Parathyroid adenoma (tissue), 2 donors: Measurements from ENCODE around the gene SCEL.
"Not testable (repeated sequence)": the region's sequence is repeated elsewhere in the genome, so short reads cannot be mapped to it uniquely, and the experiment has no call there.

Source experiments
- H2AFZ ChIP-seq: fragments of 300-600 bp; sonication (generic); one replicate; pipeline ENCODE4 v1.7.0; 2017; ENCODE audit warnings: antibody characterized with exemption, mild to moderate bottlenecking
- H3K27ac ChIP-seq: fragments of 300-600 bp; sonication (generic); one replicate; pipeline ENCODE4 v1.7.0; 2017
- H3K27me3 ChIP-seq: fragments of 300-600 bp; sonication (generic); one replicate; pipeline ENCODE4 v1.7.0; 2017; ENCODE audit warnings: low read length; ENCODE audit not compliant: control insufficient read depth, insufficient read depth
- H3K36me3 ChIP-seq: fragments of 300-600 bp; sonication (generic); one replicate; pipeline ENCODE4 v1.7.0; 2017; ENCODE audit warnings: low read length; ENCODE audit not compliant: control insufficient read depth, insufficient read depth
- H3K4me1 ChIP-seq: fragments of 300-600 bp; sonication (generic); one replicate; pipeline ENCODE4 v1.7.0; 2017; ENCODE audit warnings: control low read depth
- H3K4me2 ChIP-seq: fragments of 300-600 bp; sonication (generic); one replicate; pipeline ENCODE4 v1.7.0; 2017; ENCODE audit warnings: low read length
- H3K4me3 ChIP-seq: fragments of 300-600 bp; sonication (generic); one replicate; pipeline ENCODE4 v1.7.0; 2017; ENCODE audit warnings: low read depth, low read length
- H3K79me2 ChIP-seq: fragments of 300-600 bp; sonication (generic); one replicate; pipeline ENCODE4 v1.7.0; 2017; ENCODE audit warnings: control low read depth
- H3K9ac ChIP-seq: fragments of 300-600 bp; sonication (generic); one replicate; pipeline ENCODE4 v1.7.0; 2017; ENCODE audit warnings: mild to moderate bottlenecking
- H3K9me3 ChIP-seq: fragments of 300-600 bp; sonication (generic); one replicate; pipeline ENCODE4 v1.7.0; 2017; ENCODE audit warnings: low read length; ENCODE audit not compliant: control insufficient read depth
- TF ChIP-seq, protein P1 (sequence below): fragments of 300-600 bp; sonication (generic); IDR thresholded peaks from one replicate; pipeline ENCODE4 v1.7.0; 2017; ENCODE audit warnings: antibody characterized with exemption, mild to moderate bottlenecking
- donor health status: primary hyperparathyroidism.

Gene SCEL

DNA sequence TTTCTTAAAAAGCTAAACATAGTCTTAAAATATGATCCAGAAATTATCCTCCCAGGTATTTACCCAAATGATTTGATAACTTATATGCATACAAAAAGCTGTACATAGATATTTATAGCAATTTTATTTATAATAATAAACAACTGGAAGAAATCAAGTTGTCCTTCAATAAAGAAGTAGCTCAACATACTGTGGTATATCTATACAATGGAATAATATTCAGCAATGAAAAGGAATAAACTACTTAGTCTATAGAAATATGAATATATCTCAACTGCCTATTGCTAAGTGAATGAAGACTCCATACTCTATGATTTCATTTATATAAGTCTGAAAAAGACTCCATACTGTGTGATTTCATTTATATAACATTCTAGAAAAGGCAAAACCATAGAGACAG lies 114.9 kb downstream of the SCEL start:
- no peak overlapping the region for H3K4me2 ChIP-seq
- no peaks in the 10 kb centered on the region for H3K79me2 ChIP-seq
- H2AFZ ChIP-seq: no peak overlapping the region
- H3K4me3 ChIP-seq: no peak overlapping the region
- no peak overlapping the region for H3K9ac ChIP-seq
- H3K4me1 ChIP-seq: no peaks in the 10 kb centered on the region
- H3K36me3 ChIP-seq: no peaks in the 10 kb centered on the region
- H3K27ac ChIP-seq: no peak overlapping the region
- no peaks in the 10 kb centered on the region for H3K27me3 ChIP-seq
- no peaks in the 10 kb centered on the region for H3K9me3 ChIP-seq
- TF ChIP-seq, protein P1, sequence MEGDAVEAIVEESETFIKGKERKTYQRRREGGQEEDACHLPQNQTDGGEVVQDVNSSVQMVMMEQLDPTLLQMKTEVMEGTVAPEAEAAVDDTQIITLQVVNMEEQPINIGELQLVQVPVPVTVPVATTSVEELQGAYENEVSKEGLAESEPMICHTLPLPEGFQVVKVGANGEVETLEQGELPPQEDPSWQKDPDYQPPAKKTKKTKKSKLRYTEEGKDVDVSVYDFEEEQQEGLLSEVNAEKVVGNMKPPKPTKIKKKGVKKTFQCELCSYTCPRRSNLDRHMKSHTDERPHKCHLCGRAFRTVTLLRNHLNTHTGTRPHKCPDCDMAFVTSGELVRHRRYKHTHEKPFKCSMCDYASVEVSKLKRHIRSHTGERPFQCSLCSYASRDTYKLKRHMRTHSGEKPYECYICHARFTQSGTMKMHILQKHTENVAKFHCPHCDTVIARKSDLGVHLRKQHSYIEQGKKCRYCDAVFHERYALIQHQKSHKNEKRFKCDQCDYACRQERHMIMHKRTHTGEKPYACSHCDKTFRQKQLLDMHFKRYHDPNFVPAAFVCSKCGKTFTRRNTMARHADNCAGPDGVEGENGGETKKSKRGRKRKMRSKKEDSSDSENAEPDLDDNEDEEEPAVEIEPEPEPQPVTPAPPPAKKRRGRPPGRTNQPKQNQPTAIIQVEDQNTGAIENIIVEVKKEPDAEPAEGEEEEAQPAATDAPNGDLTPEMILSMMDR: no peak

DNA sequence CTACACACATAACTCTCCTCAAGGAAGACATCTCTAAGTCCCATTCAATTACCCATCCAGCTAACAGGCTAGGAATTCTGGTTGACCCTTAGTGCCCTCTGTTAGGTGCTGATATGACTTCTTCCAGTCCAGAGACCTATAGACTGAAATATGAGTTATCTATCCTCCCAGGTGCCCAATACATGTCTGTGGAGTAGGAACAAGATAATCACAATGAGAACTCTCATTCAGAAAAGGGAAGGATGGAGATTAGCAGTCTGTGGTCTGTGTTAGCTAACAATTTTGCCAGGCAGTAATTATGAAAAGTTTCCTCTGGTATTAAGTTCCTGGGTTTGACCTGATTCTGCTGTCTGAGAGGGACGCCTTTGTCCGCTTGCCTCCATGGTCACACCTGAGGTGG lies 117.8 kb downstream of the SCEL start:
- H3K4me2 ChIP-seq: no peak overlapping the region
- no peaks in the 10 kb centered on the region for H3K79me2 ChIP-seq
- H3K36me3 ChIP-seq: no peaks in the 10 kb centered on the region
- H3K9me3 ChIP-seq: no peaks in the 10 kb centered on the region
- no peak overlapping the region for H3K9ac ChIP-seq
- H3K4me1 ChIP-seq: no peaks in the 10 kb centered on the region
- TF ChIP-seq, protein P1: no peak
- H3K27me3 ChIP-seq: no peaks in the 10 kb centered on the region
- no peak overlapping the region for H3K4me3 ChIP-seq
- H2AFZ ChIP-seq: no peak overlapping the region
- H3K27ac ChIP-seq: no peak overlapping the region

DNA sequence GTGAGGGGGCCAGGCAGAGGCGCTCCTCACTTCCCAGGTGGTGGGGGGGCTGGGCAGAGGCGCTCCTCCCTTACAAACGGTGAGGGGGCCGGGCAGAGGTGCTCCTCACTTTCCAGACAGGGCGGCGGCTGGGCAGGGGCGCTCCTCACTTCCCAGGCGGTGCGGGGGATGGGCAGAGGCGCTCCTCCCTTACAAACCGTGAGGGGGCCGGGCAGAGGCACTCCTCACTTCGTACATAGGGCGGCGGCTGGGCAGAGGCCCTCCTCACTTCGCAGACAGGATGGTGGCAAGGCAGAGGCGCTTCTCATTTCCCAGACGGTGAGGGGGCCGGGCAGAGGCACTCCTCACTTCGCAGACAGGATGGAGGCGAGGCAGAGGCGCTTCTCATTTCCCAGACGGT lies 124.5 kb downstream of the SCEL start:
- H3K4me3 ChIP-seq, H3K27ac ChIP-seq: not testable (repeated sequence)

DNA sequence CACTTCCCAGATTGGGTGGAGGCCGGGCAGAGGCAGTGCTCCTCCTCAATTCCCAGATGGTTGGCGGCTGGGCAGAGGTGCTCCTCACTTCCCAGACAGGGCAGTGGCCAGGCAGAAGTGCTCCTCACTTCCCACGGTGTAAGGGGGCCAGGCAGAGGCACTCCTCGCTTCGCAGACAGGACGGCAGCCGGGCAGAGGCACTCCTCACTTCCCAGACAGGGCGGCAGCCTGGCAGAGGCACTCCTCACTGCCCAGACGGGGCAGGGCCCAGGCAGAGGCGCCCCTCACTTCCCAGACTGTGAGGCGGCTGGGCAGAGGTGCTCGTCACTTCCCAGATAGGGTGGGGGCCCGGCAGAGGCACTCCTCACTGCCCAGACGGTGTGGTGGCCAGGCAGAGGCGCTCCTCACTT lies 125.3 kb downstream of the SCEL start:
- Histone ChIP-seq H2AFZ (no peak overlapping the region), H3K36me3 (no peaks in the 10 kb centered on the region), H3K4me3 (no peak overlapping the region), H3K27ac (no peak overlapping the region), H3K4me1 (no peaks in the 10 kb centered on the region), H3K9me3 (no peaks in the 10 kb centered on the region), H3K9ac (no peak overlapping the region), H3K79me2 (no peaks in the 10 kb centered on the region), H3K27me3 (no peaks in the 10 kb centered on the region), H3K4me2 (no peak overlapping the region)
- TF ChIP-seq, protein P1: no peak

More for the DNA sequence above, 124.5 kb downstream of the SCEL start:
- H3K79me2 ChIP-seq, H3K4me2 ChIP-seq, H2AFZ ChIP-seq, H3K27me3 ChIP-seq, H3K4me1 ChIP-seq, H3K9ac ChIP-seq, H3K9me3 ChIP-seq, H3K36me3 ChIP-seq: not testable (repeated sequence)

DNA sequence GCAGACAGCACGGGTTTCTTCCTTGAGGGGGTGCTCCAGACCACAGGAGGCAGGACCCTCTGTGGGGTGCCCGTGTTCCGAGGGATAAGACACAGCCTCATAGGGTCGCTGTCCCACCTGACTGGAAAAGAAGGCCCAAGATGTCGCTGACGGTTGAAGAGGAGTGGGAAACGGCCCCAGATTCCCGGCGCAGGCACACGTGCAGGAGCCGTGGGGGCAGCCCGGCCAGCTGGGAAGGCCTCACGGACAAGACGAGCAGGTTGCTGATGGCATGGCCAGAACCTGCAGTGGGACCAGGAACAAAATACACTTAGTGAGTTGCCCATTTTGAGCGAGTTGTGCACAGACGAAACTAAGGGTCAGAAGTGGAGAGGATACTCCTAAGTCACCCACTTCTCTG lies 126.8 kb downstream of the SCEL start:
- not testable (repeated sequence) for H3K9me3 ChIP-seq, H3K27me3 ChIP-seq, H3K9ac ChIP-seq, H3K4me2 ChIP-seq, H3K4me1 ChIP-seq, H3K4me3 ChIP-seq, H2AFZ ChIP-seq, H3K36me3 ChIP-seq, H3K79me2 ChIP-seq, H3K27ac ChIP-seq

DNA sequence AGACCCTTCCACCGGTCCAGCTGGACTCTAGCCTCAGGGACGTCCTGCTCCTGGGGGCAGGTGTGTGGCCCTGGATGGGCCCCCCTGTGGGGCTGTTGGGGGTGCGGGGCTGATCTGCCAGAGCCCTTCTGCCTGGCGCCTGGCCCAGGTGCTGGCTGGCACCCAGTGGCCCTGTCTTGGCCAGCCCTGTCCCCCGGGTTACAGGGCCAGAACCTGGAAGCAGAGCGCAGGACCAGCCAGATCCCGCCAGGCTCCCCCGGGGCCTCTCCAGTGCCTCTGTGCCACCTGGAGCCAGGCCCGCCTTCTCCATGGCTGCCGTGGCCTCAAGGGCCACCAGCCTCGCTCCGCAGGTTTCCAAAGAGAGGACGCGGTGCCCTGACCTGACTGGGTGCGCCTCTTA lies 127.3 kb downstream of the SCEL start:
- H3K4me3 ChIP-seq, H3K9ac ChIP-seq, H3K27ac ChIP-seq, H3K4me1 ChIP-seq, H3K4me2 ChIP-seq, H3K79me2 ChIP-seq, H3K9me3 ChIP-seq, H2AFZ ChIP-seq, H3K36me3 ChIP-seq, H3K27me3 ChIP-seq: not testable (repeated sequence)
